Progenitor cell of endocrine pancreas (in vitro differentiated cells): Measurements from ENCODE around the gene SMIM22. TPM values are rescaled to one million over a fixed set of nuclear protein-coding genes. Genes with fewer than 3 reads are reported as not detected.

Experiments used
- DNase-seq: peaks from one replicate; pipeline ENCODE4 v3.0.0; 2021; ENCODE audit warnings: low spot score; ENCODE audit not compliant: unreplicated experiment
- H3K27ac Mint-ChIP-seq: 2 replicates; pipeline ENCODE4 v1.8.0; 2021; ENCODE audit warnings: mild to moderate bottlenecking, moderate library complexity, mixed read lengths
- H3K27me3 Mint-ChIP-seq: 2 replicates; pipeline ENCODE4 v1.8.0; 2021; ENCODE audit warnings: mixed read lengths
- H3K36me3 Mint-ChIP-seq: 2 replicates; pipeline ENCODE4 v1.8.0; 2022; ENCODE audit warnings: mixed read lengths; ENCODE audit not compliant: insufficient read depth
- H3K4me1 Mint-ChIP-seq: 2 replicates; pipeline ENCODE4 v1.8.0; 2021; ENCODE audit warnings: low read depth, mixed read lengths
- H3K4me3 Mint-ChIP-seq: 2 replicates; pipeline ENCODE4 v1.8.0; 2021; ENCODE audit warnings: low read depth, mild to moderate bottlenecking, moderate library complexity, mixed read lengths
- H3K9me3 Mint-ChIP-seq: 2 replicates; pipeline ENCODE4 v1.8.0; 2021; ENCODE audit warnings: low read depth, mixed read lengths
- total RNA-seq: library from RNA; stranded (reverse); gene quantifications from 2 replicates; pipeline ENCODE4 v1.2.1, GENCODE V29; 2021
- TF ChIP-seq, protein P1 (sequence below): fragments of 200-600 bp; sonication (generic); IDR thresholded peaks from one replicate; pipeline ENCODE4 v1.5.0; 2021; ENCODE audit warnings: antibody characterized with exemption, mild to moderate bottlenecking; ENCODE audit not compliant: unreplicated experiment

Gene SMIM22
- total RNA-seq, 1 donor from 2014 or later = not detected

GRCh38 chr16:4772351-4772750 lies 22.8 kb upstream of the SMIM22 start:
- H3K27ac Mint-ChIP-seq = no peak overlapping the region
- peaks cover 8% of the 10 kb centered on the region for H3K4me1 Mint-ChIP-seq
- TF ChIP-seq, protein P1, sequence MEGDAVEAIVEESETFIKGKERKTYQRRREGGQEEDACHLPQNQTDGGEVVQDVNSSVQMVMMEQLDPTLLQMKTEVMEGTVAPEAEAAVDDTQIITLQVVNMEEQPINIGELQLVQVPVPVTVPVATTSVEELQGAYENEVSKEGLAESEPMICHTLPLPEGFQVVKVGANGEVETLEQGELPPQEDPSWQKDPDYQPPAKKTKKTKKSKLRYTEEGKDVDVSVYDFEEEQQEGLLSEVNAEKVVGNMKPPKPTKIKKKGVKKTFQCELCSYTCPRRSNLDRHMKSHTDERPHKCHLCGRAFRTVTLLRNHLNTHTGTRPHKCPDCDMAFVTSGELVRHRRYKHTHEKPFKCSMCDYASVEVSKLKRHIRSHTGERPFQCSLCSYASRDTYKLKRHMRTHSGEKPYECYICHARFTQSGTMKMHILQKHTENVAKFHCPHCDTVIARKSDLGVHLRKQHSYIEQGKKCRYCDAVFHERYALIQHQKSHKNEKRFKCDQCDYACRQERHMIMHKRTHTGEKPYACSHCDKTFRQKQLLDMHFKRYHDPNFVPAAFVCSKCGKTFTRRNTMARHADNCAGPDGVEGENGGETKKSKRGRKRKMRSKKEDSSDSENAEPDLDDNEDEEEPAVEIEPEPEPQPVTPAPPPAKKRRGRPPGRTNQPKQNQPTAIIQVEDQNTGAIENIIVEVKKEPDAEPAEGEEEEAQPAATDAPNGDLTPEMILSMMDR = no peak
- H3K9me3 Mint-ChIP-seq = no peaks in the 10 kb centered on the region
- no peak for DNase-seq
- H3K4me3 Mint-ChIP-seq = no peak overlapping the region
- H3K27me3 Mint-ChIP-seq = no peaks in the 10 kb centered on the region
- no peaks in the 10 kb centered on the region for H3K36me3 Mint-ChIP-seq

GRCh38 chr16:4775005-4775404 lies 20.2 kb upstream of the SMIM22 start:
- TF ChIP-seq, protein P1 = no peak
- H3K27me3 Mint-ChIP-seq = no peaks in the 10 kb centered on the region
- no peak for DNase-seq
- H3K27ac Mint-ChIP-seq = no peak overlapping the region
- no peaks in the 10 kb centered on the region for H3K36me3 Mint-ChIP-seq
- H3K9me3 Mint-ChIP-seq = no peaks in the 10 kb centered on the region
- H3K4me3 Mint-ChIP-seq = no peak overlapping the region
- peaks cover 2% of the 10 kb centered on the region for H3K4me1 Mint-ChIP-seq

DNA sequence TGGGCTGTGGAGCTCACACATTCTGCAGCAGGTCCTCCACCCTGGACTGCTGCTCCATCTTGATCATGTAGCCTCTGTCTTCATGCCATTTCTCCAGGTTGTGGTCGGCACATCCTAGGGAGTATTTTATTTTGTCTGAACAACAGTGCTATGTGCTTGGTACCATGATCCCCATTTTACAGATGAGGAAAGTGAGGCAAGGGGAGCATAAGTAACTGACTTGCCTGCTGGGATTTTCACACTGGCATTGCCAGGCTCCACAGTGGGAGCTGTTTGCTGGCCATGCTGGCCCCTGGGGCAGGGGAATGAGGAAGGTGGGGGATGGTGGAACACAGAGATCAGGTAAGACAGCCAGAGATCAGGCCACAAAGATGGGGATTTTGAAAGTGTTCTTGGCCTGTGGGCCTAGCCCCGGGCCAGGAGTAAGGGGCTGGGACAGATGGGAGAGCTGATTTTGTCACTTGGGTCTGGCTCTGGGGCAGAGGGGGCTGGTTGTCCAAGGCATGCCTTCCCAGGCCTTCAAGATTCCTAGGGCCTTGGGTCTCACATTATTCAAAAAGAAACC lies 18.9 kb upstream of the SMIM22 start:
- TF ChIP-seq, protein P1 = no peak
- no peaks in the 10 kb centered on the region for H3K27me3 Mint-ChIP-seq

GRCh38 chr16:4777339-4778049 lies 17.7 kb upstream of the SMIM22 start:
- DNase-seq = no peak
- TF ChIP-seq, protein P1 = no peak
- Mint-ChIP-seq H3K9me3 (no peaks in the 10 kb centered on the region), H3K4me1 (peaks cover 2% of the 10 kb centered on the region), H3K27me3 (no peaks in the 10 kb centered on the region), H3K27ac (no peak overlapping the region), H3K36me3 (no peaks in the 10 kb centered on the region), H3K4me3 (no peak overlapping the region)

More for the DNA sequence above, 18.9 kb upstream of the SMIM22 start:
- no peak overlapping the region for H3K4me3 Mint-ChIP-seq
- no peak overlapping the region for H3K27ac Mint-ChIP-seq
- no peaks in the 10 kb centered on the region for H3K9me3 Mint-ChIP-seq
- H3K4me1 Mint-ChIP-seq = peaks cover 2% of the 10 kb centered on the region
- H3K36me3 Mint-ChIP-seq = no peaks in the 10 kb centered on the region
- DNase-seq = no peak

DNA sequence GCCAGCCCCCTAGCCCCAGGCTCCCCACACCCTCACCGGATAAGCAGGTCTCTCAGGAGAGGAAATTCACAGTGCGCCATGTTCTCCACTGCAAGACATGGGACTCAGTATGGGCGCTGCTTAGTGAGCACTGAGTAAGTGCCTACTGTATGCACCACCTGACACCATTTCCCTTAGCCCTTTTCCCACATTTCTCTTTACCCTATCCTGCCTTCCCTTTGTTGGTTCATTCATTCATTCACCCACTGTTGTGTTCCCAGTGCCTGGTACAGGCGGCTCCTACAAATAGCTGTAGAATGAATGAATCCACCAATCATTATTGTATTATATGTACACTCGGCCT lies 17.1 kb upstream of the SMIM22 start:
- Mint-ChIP-seq H3K4me3 (no peak overlapping the region), H3K4me1 (peaks cover 2% of the 10 kb centered on the region), H3K9me3 (no peaks in the 10 kb centered on the region), H3K36me3 (no peaks in the 10 kb centered on the region), H3K27ac (no peak overlapping the region), H3K27me3 (no peaks in the 10 kb centered on the region)
- no peak for DNase-seq
- TF ChIP-seq, protein P1 = no peak
